ENCODE measurements around the gene DNAH8. TPM values are rescaled to one million over a fixed set of nuclear protein-coding genes. Genes with fewer than 3 reads are reported as not detected.

The DNAH8 gene
- total RNA-seq, 1 experiment from 2014 or later, result not detected

GRCh38 chr6:39055661-39056060, 340.6 kb downstream of the DNAH8 start:
- intact Hi-C loops (cut with micrococcal nuclease), result no loop called here
- H2AFZ ChIP-seq (ENCODE audit: low read depth, low read length, poor library complexity, severe bottlenecking), result no peak overlapping the region
- H3K4me1 ChIP-seq (ENCODE audit: control insufficient read depth in 1 of 2, insufficient read depth in 2 of 2, low read length in 2 of 2), result no peaks in the 10 kb centered on the region
- no peak overlapping the region for H3K9ac ChIP-seq (ENCODE audit: low read length)
- no peak overlapping the region for H3K27ac ChIP-seq (ENCODE audit: low read depth, low read length)
- POLR2A ChIA-PET, result no interaction called here
- H3K9me3 ChIP-seq (ENCODE audit: control insufficient read depth in 1 of 2, insufficient read depth in 1 of 2, low read depth in 1 of 2, low read length in 2 of 2), result no peaks in the 10 kb centered on the region
- no TSS peak for BruUV-seq (replicated peaks)
- H3K4me3 ChIP-seq (replicated peaks in 1 of 2; ENCODE audit: low read depth in 1 of 2, low read length in 2 of 2), result no peak overlapping the region
- DNase-seq (ENCODE audit: low read depth, low spot score) (no peak), ATAC-seq (no peak)
- CTCF ChIA-PET, result no interaction called here
- no peak for TF ChIP-seq CBX3 (IDR thresholded peaks at IDR 0.05; ENCODE audit: low read depth)
- TF ChIP-seq ELF1 (IDR thresholded peaks at IDR 0.05; ENCODE audit: borderline replicate concordance, low read depth), result no peak
- no peak for TF ChIP-seq EZH2phosphoT487 (IDR thresholded peaks at IDR 0.05; ENCODE audit: borderline replicate concordance)
- no peak for TF ChIP-seq SRF (IDR thresholded peaks at IDR 0.05; ENCODE audit: low read depth)
- TF ChIP-seq EGR1 (IDR thresholded peaks at IDR 0.05; ENCODE audit: low read depth), result no peak
- no peaks in the 10 kb centered on the region for H3K9me2 ChIP-seq (ENCODE audit: insufficient read depth)
- no peaks in the 10 kb centered on the region for H4K20me1 ChIP-seq (ENCODE audit: insufficient read depth)
- H3K4me2 ChIP-seq (ENCODE audit: low read length), result no peak overlapping the region
- H3K79me2 ChIP-seq (ENCODE audit: insufficient read depth, low read length), result no peaks in the 10 kb centered on the region
- RAD21 ChIA-PET (ENCODE audit: low non-redundant PET in 1 of 2, low total read pairs in 2 of 2, uncharacterized antibody in 2 of 2, unreplicated experiment in 2 of 2), result no interaction called here
- peaks cover 25% of the 10 kb centered on the region for H3K27me3 ChIP-seq (ENCODE audit: insufficient read depth, low read length)
- H3K36me3 ChIP-seq (ENCODE audit: control insufficient read depth in 1 of 2, insufficient read depth in 2 of 2, low read length in 2 of 2), result no peaks in the 10 kb centered on the region

- no peak overlapping the region for H3K9ac ChIP-seq (ENCODE audit: low read length)
- RAD21 ChIA-PET (ENCODE audit: low non-redundant PET in 1 of 2, low total read pairs in 2 of 2, uncharacterized antibody in 2 of 2, unreplicated experiment in 2 of 2), result no interaction called here
- no peak overlapping the region for H3K27ac ChIP-seq (ENCODE audit: low read depth, low read length)
- H4K20me1 ChIP-seq (ENCODE audit: insufficient read depth), result no peaks in the 10 kb centered on the region
- BruUV-seq (replicated peaks), result no TSS peak
- H3K79me2 ChIP-seq (ENCODE audit: insufficient read depth, low read length), result no peaks in the 10 kb centered on the region
- H3K4me3 ChIP-seq (replicated peaks in 1 of 2; ENCODE audit: low read depth in 1 of 2, low read length in 2 of 2), result no peak overlapping the region
- DNase-seq (ENCODE audit: low read depth, low spot score) (no peak), ATAC-seq (no peak)
- no peak overlapping the region for H3K4me2 ChIP-seq (ENCODE audit: low read length)
- H3K9me2 ChIP-seq (ENCODE audit: insufficient read depth), result no peaks in the 10 kb centered on the region
- TF ChIP-seq JUND (IDR thresholded peaks at IDR 0.05) (no peak), RAD21 (IDR thresholded peaks at IDR 0.05; ENCODE audit: low read depth) (no peak), SRF (IDR thresholded peaks at IDR 0.05; ENCODE audit: low read depth) (no peak), ZBTB33 (IDR thresholded peaks at IDR 0.05; ENCODE audit: extremely low read depth, insufficient replicate concordance, low read length) (no peak), POLR2A (IDR thresholded peaks at IDR 0.05; ENCODE audit: borderline replicate concordance, extremely low read depth, insufficient read depth, insufficient read length) (no peak), YY1 (IDR thresholded peaks at IDR 0.05; ENCODE audit: extremely low read depth, insufficient replicate concordance, low read depth, low read length) (no peak), FOSL1 (IDR thresholded peaks at IDR 0.05; ENCODE audit: low read depth) (no peak), ELF1 (IDR thresholded peaks at IDR 0.05; ENCODE audit: borderline replicate concordance, low read depth) (no peak), EZH2phosphoT487 (IDR thresholded peaks at IDR 0.05; ENCODE audit: borderline replicate concordance) (no peak)
- TF ChIP-seq, protein P1, sequence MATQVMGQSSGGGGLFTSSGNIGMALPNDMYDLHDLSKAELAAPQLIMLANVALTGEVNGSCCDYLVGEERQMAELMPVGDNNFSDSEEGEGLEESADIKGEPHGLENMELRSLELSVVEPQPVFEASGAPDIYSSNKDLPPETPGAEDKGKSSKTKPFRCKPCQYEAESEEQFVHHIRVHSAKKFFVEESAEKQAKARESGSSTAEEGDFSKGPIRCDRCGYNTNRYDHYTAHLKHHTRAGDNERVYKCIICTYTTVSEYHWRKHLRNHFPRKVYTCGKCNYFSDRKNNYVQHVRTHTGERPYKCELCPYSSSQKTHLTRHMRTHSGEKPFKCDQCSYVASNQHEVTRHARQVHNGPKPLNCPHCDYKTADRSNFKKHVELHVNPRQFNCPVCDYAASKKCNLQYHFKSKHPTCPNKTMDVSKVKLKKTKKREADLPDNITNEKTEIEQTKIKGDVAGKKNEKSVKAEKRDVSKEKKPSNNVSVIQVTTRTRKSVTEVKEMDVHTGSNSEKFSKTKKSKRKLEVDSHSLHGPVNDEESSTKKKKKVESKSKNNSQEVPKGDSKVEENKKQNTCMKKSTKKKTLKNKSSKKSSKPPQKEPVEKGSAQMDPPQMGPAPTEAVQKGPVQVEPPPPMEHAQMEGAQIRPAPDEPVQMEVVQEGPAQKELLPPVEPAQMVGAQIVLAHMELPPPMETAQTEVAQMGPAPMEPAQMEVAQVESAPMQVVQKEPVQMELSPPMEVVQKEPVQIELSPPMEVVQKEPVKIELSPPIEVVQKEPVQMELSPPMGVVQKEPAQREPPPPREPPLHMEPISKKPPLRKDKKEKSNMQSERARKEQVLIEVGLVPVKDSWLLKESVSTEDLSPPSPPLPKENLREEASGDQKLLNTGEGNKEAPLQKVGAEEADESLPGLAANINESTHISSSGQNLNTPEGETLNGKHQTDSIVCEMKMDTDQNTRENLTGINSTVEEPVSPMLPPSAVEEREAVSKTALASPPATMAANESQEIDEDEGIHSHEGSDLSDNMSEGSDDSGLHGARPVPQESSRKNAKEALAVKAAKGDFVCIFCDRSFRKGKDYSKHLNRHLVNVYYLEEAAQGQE (IDR thresholded peaks at IDR 0.05; ENCODE audit: low read depth), result no peak
- TF ChIP-seq, protein P2, sequence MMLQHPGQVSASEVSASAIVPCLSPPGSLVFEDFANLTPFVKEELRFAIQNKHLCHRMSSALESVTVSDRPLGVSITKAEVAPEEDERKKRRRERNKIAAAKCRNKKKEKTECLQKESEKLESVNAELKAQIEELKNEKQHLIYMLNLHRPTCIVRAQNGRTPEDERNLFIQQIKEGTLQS (IDR thresholded peaks at IDR 0.05), result no peak
- intact Hi-C loops (cut with micrococcal nuclease), result no loop called here
- no peaks in the 10 kb centered on the region for H3K4me1 ChIP-seq (ENCODE audit: control insufficient read depth in 1 of 2, insufficient read depth in 2 of 2, low read length in 2 of 2)
- CTCF ChIA-PET, result no interaction called here
- H2AFZ ChIP-seq (ENCODE audit: low read depth, low read length, poor library complexity, severe bottlenecking), result no peak overlapping the region
- POLR2A ChIA-PET, result no interaction called here
- H3K27me3 ChIP-seq (ENCODE audit: insufficient read depth, low read length), result peaks cover 27% of the 10 kb centered on the region
- no peaks in the 10 kb centered on the region for H3K36me3 ChIP-seq (ENCODE audit: control insufficient read depth in 1 of 2, insufficient read depth in 2 of 2, low read length in 2 of 2)
- no peaks in the 10 kb centered on the region for H3K9me3 ChIP-seq (ENCODE audit: control insufficient read depth in 1 of 2, insufficient read depth in 1 of 2, low read depth in 1 of 2, low read length in 2 of 2)
These were observed 341.1 kb downstream of the DNAH8 start for GRCh38 chr6:39056191-39056590.
